ENCODE data around the gene S100A9.

DNA sequence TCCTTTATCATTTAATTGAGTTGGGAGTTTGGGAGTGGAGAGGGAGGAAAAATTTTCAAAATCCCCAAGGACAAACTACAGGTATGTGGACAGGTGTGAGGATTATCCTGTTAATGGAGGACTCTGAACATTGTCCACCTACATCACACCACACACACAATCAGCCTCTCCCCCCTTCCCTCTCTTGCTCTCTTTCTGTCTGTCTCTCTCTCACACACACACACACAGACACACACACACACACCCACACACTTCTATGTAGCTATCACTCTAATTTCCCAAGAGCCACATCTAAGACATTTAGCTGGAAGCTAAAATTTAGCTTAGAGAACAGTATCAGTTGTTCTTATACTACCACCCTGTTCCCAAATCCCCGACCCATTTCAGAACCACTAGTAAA lies 31.7 kb downstream of the S100A9 start:
- TF ChIP-seq POLR2AphosphoS5 (IDR thresholded peaks at IDR 0.05) = no peak
- TF ChIP-seq, protein P1, sequence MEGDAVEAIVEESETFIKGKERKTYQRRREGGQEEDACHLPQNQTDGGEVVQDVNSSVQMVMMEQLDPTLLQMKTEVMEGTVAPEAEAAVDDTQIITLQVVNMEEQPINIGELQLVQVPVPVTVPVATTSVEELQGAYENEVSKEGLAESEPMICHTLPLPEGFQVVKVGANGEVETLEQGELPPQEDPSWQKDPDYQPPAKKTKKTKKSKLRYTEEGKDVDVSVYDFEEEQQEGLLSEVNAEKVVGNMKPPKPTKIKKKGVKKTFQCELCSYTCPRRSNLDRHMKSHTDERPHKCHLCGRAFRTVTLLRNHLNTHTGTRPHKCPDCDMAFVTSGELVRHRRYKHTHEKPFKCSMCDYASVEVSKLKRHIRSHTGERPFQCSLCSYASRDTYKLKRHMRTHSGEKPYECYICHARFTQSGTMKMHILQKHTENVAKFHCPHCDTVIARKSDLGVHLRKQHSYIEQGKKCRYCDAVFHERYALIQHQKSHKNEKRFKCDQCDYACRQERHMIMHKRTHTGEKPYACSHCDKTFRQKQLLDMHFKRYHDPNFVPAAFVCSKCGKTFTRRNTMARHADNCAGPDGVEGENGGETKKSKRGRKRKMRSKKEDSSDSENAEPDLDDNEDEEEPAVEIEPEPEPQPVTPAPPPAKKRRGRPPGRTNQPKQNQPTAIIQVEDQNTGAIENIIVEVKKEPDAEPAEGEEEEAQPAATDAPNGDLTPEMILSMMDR (IDR thresholded peaks at IDR 0.05 in 8 of 11, conservative IDR thresholded peaks at IDR 0.05 in 3 of 11) = no peak
